K562 (cell line): ENCODE measurements around the gene CELF4. TPM values are rescaled to one million over a fixed set of nuclear protein-coding genes. Genes with fewer than 3 reads are reported as not detected.

ENCODE experiments used
- IRF2 ChIP-seq: sonication (generic); formaldehyde crosslinking; IDR thresholded peaks from 2 replicates; pipeline ENCODE4 v1.8.1; 2022; ENCODE audit warnings: mild to moderate bottlenecking, missing genetic modification reagents
- KLF10 ChIP-seq: fragments of 250-450 bp; sonication (Bioruptor Pico); IDR thresholded peaks from 2 replicates; pipeline ENCODE4 v1.6.1; 2021; ENCODE audit warnings: matching md5 sums
- MYC ChIP-seq, 2 experiments: fragments of 250-450 bp in 1 of 2; sonication (Bioruptor Pico) in 1 of 2; IDR thresholded peaks; 2 replicates each; pipeline versions ENCODE4 v1.5.1 to v1.6.1; 2012 to 2021; ENCODE audit warnings: low read depth in 2 of 2, borderline replicate concordance in 1 of 2, improper control_type of control experiment in 1 of 2, low read length in 1 of 2, mild to moderate bottlenecking in 1 of 2, moderate library complexity in 1 of 2
- NKRF ChIP-seq: fragments of 450-650 bp; IDR thresholded peaks from 2 replicates; pipeline ENCODE4 v1.6.1; 2016; ENCODE audit warnings: borderline replicate concordance
- POLR2B ChIP-seq: fragments of 450-650 bp; IDR thresholded peaks from 2 replicates; pipeline ENCODE4 v1.6.1; 2018; ENCODE audit warnings: low read depth; ENCODE audit not compliant: partially characterized antibody
- ZBTB43 ChIP-seq: sonication (generic); formaldehyde crosslinking; IDR thresholded peaks from 2 replicates; pipeline ENCODE4 v1.8.0; 2023; ENCODE audit warnings: mild to moderate bottlenecking, missing genetic modification reagents
- ZC3H11A ChIP-seq: IDR thresholded peaks from 2 replicates; pipeline ENCODE4 v1.6.1; 2012; ENCODE audit warnings: low read depth, low read length, improper control_type of control experiment
- ZNF224 ChIP-seq: sonication (generic); formaldehyde crosslinking; IDR thresholded peaks from 2 replicates; pipeline ENCODE4 v1.8.0; 2022; ENCODE audit warnings: mild to moderate bottlenecking, missing genetic modification reagents
- ZNF518B ChIP-seq: fragments of 250-450 bp; sonication (Bioruptor Pico); IDR thresholded peaks from 2 replicates; pipeline ENCODE4 v1.5.0; 2021; ENCODE audit warnings: mild to moderate bottlenecking, moderate library complexity
- ZNF592 ChIP-seq: fragments of 450-650 bp; IDR thresholded peaks from 2 replicates; pipeline ENCODE4 v1.6.1; 2017; ENCODE audit warnings: antibody characterized with exemption, mild to moderate bottlenecking
- polyA plus RNA-seq, 8 experiments: library from polyadenylated mRNA; depleted of rRNA in 4 of 8; stranded (reverse) in 5 of 8; unstranded in 3 of 8; fragments of >200 nt; fragmentation: Nextera tagmentation in 2 of 8; fragmentation: Illumina TruSeq in 1 of 8; extraction: Ambion mirVana in 2 of 8; extraction: Trizol in 1 of 8; gene quantifications; 2 replicates each; pipeline versions ENCODE4 v1.2.1 to v1.2.3, GENCODE V29; 2011 to 2014; ENCODE audit warnings: inconsistent platforms in 1 of 8, missing spikeins in 1 of 8
- total RNA-seq, 7 experiments: library from RNA; depleted of rRNA in 6 of 7; stranded (reverse); fragments of >200 nt in 6 of 7; fragmentation: Illumina TruSeq in 2 of 7; extraction: Trizol in 2 of 7; gene quantifications; 2 replicates each; pipeline versions ENCODE4 v1.2.1 to v1.2.3, GENCODE V29; 2011 to 2021; ENCODE audit warnings: low replicate concordance in 1 of 7

Gene CELF4
- total and polyA plus RNA-seq, 9 of the 15 experiments (the other 6 are each of a cell fraction or from before 2014, with no cell fraction given): 0.04 to 0.24 (median 0.07) TPM; not detected in 3

- TF ChIP-seq ZNF518B (no peak), NKRF (no peak), ZBTB43 (CRISPR knock-in tag) (no peak), POLR2B (no peak), ZNF592 (no peak), MYC (IDR thresholded peaks at IDR 0.05; ENCODE audit: low read depth, low read length) (no peak), MYC (CRISPR knock-in tag; IDR thresholded peaks at IDR 0.05; ENCODE audit: borderline replicate concordance, low read depth) (no peak), IRF2 (CRISPR knock-in tag) (no peak), ZNF224 (CRISPR knock-in tag) (no peak), ZC3H11A (no peak), KLF10 (no peak)
Measured at GRCh38 chr18:37315935-37316334, 249.7 kb downstream of the CELF4 start (continued).
